Stimulated activated naive CD8-positive, alpha-beta T cell treated with anti-CD3 and anti-CD28 coated beads, Interleukin-15, Interleukin-2, amounts not matched to agents 100 ng/mL and 50 ng/mL, for 24 hours (primary cell): ENCODE results near the gene CCDC12.
"Not testable (repeated sequence)": the region's sequence is repeated elsewhere in the genome, so short reads cannot be mapped to it uniquely, and the experiment has no call there.

ENCODE experiments used
- H3K27ac Mint-ChIP-seq: one replicate; pipeline ENCODE4 v1.8.0; 2021; ENCODE audit warnings: mild to moderate bottlenecking, mixed read lengths
- H3K27me3 Mint-ChIP-seq: one replicate; pipeline ENCODE4 v1.8.0; 2021; ENCODE audit warnings: mixed read lengths
- H3K36me3 Mint-ChIP-seq: one replicate; pipeline ENCODE4 v1.8.0; 2021; ENCODE audit warnings: low read depth, mixed read lengths
- H3K4me1 Mint-ChIP-seq: one replicate; pipeline ENCODE4 v1.8.0; 2021; ENCODE audit warnings: low read depth, mixed read lengths
- H3K4me3 Mint-ChIP-seq: one replicate; pipeline ENCODE4 v1.8.0; 2021; ENCODE audit warnings: mild to moderate bottlenecking, mixed read lengths
- H3K9me3 Mint-ChIP-seq: one replicate; pipeline ENCODE4 v1.8.0; 2021; ENCODE audit warnings: mixed read lengths

The CCDC12 gene

DNA sequence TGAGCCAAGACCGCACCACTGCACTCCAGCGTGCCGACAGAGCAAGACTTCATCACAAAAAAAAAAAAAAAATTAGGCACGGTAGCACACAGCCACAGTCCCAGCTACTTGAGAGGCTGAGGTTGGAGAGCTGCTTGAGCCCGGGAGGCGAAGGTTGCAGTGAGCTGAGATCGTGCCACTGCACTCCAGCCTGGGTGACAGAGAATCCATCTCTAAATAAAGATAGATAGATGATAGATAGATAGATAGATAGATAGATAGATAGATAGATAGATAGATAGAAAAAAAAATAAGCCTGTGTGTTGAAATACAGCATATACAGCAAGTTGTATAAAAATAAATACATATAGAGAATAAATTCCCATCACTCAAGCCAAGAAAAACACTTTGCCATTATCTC is 61.7 kb downstream of the CCDC12 start:
- H3K4me3 Mint-ChIP-seq: no peak overlapping the region
- H3K27me3 Mint-ChIP-seq: no peaks in the 10 kb centered on the region
- peaks cover 42% of the 10 kb centered on the region for H3K4me1 Mint-ChIP-seq
- H3K27ac Mint-ChIP-seq: peak overlapping the region; percentile 28
- H3K9me3 Mint-ChIP-seq: peaks cover 4% of the 10 kb centered on the region
- peaks cover 58% of the 10 kb centered on the region for H3K36me3 Mint-ChIP-seq

DNA sequence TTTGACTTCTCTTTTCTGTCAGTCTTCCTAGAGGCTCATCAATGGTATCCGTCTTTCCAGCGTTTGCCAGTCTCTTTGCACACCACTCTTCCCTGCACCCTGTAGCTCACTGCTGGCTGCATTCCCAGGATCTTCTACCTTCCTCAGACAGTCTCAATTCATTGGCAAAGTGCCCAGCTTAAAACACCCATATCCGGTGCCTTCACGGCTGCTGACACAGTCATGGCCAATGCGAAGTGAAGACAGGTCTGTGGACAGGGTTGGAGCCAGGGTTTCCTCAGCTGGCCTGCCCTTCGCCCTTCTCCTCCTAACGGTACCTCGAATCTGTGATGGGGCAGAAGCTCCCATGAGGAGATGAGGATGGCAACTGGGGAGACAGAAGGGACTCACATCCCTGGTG is 62.9 kb downstream of the CCDC12 start:
- Mint-ChIP-seq H3K27me3 (no peaks in the 10 kb centered on the region), H3K4me1 (peaks cover 44% of the 10 kb centered on the region), H3K9me3 (peaks cover 4% of the 10 kb centered on the region), H3K27ac (peak overlapping the region; percentile 46), H3K4me3 (no peak overlapping the region), H3K36me3 (peaks cover 46% of the 10 kb centered on the region)

DNA sequence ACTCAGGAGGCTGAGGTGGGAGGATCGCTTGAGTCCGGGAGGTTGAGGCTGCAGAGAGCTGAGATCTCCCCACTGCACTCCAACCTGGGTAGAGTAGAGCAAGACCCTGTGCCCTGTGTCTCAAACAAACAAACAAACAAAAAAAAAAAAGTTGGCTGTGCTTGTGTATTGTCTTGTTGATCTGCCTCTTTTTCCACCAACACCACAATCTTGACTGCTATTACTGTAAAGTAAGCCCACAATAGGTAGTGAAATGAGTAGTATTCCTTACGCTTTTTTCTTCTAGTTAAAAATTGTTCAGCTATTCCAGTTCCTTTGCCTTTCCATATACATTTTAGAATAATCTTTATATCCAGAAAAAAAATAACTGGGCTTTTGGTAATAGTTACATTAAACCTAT is 63.6 kb downstream of the CCDC12 start:
- Mint-ChIP-seq H3K27ac (no peak overlapping the region), H3K4me1 (peaks cover 42% of the 10 kb centered on the region), H3K9me3 (peaks cover 4% of the 10 kb centered on the region), H3K4me3 (no peak overlapping the region), H3K36me3 (peaks cover 39% of the 10 kb centered on the region), H3K27me3 (no peaks in the 10 kb centered on the region)

DNA sequence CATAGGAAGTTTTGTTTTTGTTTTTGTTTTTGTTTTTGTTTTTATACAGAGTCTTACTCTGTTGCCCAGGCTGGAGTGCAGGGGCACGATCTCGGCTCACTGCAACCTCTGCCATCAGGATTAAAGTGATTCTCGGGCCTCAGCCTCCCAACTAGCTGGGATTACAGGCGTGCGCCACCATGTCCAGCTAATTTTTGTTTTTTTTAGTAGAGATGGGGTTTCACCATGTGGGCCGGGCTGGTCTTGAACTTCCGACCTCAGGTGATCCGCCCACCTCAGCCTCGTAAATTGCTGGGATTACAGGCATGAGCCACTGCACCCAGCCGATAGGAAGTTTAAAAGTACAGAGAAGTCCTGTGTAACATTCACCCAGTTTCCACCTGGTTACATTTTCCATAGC is 65.6 kb downstream of the CCDC12 start:
- H3K9me3 Mint-ChIP-seq, H3K4me3 Mint-ChIP-seq, H3K27ac Mint-ChIP-seq, H3K27me3 Mint-ChIP-seq: not testable (repeated sequence)
- H3K4me1 Mint-ChIP-seq: peaks cover 27% of the 10 kb centered on the region
- peaks cover 20% of the 10 kb centered on the region for H3K36me3 Mint-ChIP-seq

DNA sequence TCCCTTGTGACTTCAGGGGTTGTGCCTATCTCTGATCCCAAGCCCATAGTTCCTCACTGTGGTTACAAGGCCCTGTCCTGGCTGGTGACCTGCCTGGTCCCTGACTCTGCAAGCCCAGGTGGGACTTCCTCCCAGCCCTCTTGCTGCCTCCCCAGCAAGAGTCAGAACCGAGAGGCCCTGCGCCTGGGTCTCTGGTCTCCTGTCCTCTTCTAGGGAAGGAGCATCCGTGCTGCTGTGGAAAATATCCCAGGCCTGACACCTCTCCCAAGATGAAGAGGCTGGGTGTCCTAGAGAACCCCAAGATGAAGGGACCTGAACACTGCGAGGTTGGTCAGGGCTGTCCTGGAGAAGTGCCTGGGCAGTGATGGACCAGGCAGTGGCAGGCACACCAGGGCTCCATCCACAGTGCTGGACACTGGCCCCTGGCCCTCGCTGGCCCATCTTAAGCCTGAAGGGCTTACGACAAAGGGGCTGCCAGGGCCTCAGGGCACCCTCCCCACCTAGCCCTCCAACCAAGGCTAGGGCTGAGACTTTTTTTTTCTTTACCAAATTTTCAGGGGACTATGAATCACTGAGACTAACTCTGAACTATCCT is 66.3 kb downstream of the CCDC12 start:
- no peaks in the 10 kb centered on the region for H3K27me3 Mint-ChIP-seq
- H3K27ac Mint-ChIP-seq: no peak overlapping the region
- H3K9me3 Mint-ChIP-seq: no peaks in the 10 kb centered on the region
- H3K4me1 Mint-ChIP-seq: peaks cover 21% of the 10 kb centered on the region
- peaks cover 14% of the 10 kb centered on the region for H3K36me3 Mint-ChIP-seq
- no peak overlapping the region for H3K4me3 Mint-ChIP-seq

DNA sequence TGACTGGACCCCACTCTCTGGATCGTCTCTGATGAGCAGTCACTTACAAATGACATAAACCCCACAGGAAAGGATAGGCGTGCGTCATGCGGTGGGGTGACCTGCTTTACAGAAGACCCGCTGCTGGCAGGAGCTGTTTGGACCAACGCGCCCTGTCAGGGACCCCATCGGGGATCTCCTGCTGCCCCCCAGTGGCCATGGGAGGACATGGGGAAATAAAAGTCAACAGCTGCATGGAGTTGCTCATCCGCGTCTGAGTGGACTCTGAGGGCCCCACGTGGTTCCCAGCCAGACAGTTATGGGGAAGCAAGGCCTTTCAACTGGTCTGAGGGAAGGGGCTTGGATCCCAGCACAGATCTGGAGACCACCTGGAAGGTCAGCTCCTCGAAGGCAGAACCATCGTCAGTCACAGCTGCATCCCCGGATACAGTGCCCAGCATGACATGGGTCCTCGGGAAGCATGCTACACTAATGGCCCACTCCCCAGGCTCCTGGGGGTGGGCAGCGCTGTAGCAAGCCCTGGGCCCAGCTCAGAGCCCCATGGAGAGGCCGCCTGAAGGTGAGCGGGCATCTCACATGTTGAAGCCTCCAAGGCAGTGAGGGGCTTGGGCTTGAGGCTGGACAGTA is 66.9 kb downstream of the CCDC12 start:
- Mint-ChIP-seq H3K27ac (peak overlapping the region; percentile 17), H3K9me3 (no peaks in the 10 kb centered on the region), H3K4me3 (no peak overlapping the region), H3K4me1 (peaks cover 17% of the 10 kb centered on the region), H3K27me3 (no peaks in the 10 kb centered on the region), H3K36me3 (peaks cover 11% of the 10 kb centered on the region)

DNA sequence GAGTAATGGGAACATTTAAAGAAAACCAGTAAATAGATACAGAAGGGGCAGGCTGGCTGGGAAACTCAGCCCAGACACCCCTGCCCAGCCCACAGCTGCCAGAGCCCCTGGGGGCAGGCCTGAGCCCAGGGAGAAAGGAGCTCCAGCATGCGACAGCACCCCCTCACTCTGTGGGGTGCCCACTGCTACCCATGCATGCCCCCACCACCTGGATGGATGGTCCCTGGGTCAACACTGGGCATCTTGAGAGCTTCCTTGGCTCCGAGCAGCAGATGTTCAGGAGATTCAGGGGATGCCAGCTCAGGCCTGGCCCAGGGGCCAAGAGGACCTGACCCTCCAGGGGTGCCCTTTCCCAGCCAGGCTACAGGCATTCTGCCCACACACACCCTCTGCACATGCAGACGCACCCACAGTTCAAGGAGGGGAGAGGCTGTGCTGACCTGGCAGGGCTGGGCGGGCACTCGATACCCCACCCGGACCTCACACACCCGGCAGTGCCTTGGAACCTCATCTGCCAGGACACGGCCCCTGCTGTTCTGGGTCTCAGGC is 67.5 kb downstream of the CCDC12 start:
- H3K4me3 Mint-ChIP-seq: no peak overlapping the region

DNA sequence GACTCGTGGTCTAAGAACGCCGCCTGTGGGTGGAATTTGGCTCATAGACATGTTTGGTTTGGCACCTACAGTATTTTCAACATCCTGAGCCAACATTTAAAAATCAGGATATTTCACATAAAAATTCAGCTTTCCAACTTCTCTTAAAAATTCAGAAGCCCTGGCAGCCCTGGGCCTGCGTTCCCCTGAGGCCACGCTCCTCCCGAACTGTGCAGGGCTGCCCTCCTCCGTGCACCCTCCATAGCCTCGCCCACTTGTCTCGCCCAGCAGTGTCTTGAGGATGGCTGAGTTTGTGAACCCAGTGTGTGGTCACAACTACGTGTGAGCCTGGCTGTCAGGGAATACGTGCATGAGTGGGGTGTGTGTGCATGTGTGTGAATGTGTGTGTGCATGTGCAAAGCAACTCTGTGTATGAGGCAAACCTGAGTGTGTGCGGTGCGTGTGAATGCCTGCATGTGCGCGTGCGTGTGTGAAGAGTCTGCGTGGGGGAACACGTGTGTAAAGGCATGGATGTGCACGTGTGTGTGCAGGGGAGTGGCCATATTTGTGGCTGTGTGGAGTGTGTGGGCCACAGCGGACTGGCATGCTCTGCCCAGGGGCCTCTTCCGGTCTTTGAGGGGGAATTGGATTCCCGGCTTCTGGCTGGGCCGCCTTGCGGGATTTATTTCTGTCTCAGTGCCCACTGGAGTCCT is 68.1 kb downstream of the CCDC12 start:
- Mint-ChIP-seq H3K27ac (no peak overlapping the region), H3K9me3 (no peaks in the 10 kb centered on the region), H3K4me1 (peaks cover 8% of the 10 kb centered on the region), H3K4me3 (no peak overlapping the region), H3K27me3 (no peaks in the 10 kb centered on the region), H3K36me3 (peaks cover 8% of the 10 kb centered on the region)

More for the DNA sequence above, 67.5 kb downstream of the CCDC12 start:
- H3K4me1 Mint-ChIP-seq: peaks cover 15% of the 10 kb centered on the region
- no peaks in the 10 kb centered on the region for H3K27me3 Mint-ChIP-seq
- no peaks in the 10 kb centered on the region for H3K9me3 Mint-ChIP-seq
- peaks cover 11% of the 10 kb centered on the region for H3K36me3 Mint-ChIP-seq
- peak overlapping the region; percentile 17 for H3K27ac Mint-ChIP-seq

DNA sequence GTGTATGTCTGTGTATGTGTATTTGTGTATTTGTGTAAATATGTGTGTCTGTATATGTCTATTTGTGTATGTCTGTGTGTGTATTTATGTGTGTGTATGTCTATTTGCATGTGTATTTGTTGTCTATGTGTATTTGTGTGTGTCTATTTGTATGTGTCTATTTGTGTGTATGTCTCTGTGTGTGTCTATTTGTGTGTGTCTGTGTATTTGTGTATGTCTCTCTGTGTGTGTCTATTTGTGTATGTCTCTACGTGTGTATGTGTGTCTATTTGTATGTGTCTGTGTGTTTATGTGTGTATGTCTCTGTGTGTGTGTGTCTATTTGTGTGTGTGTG is 68.6 kb downstream of the CCDC12 start:
- Mint-ChIP-seq H3K4me1 (peaks cover 6% of the 10 kb centered on the region), H3K36me3 (peaks cover 3% of the 10 kb centered on the region)

DNA sequence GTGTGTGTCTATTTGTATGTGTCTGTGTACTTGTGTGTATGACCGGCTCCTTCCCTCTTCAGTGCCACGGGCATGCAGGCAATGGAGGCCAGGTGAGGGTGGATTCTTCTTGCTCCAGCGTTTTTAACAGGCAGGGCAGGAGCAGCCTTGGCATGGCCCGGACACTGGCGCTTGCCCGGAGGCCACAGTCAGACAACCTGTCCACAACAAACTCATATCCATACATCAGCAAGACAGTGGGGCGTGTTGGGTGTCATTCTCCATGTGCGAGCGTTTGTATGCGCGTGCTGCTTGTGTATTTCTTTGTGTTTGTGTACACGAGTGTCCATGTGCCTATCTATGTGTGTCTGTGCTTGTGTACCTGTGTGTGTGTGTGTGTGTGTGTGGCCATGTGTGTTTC is 69.3 kb downstream of the CCDC12 start:
- no peaks in the 10 kb centered on the region for H3K9me3 Mint-ChIP-seq
- H3K4me1 Mint-ChIP-seq: peaks cover 6% of the 10 kb centered on the region
- H3K4me3 Mint-ChIP-seq: no peak overlapping the region
- H3K36me3 Mint-ChIP-seq: no peaks in the 10 kb centered on the region
- H3K27ac Mint-ChIP-seq: no peak overlapping the region
- H3K27me3 Mint-ChIP-seq: no peaks in the 10 kb centered on the region

More for the DNA sequence above, 68.6 kb downstream of the CCDC12 start:
- Mint-ChIP-seq H3K27me3 (no peaks in the 10 kb centered on the region), H3K27ac (no peak overlapping the region), H3K9me3 (no peaks in the 10 kb centered on the region), H3K4me3 (no peak overlapping the region)

DNA sequence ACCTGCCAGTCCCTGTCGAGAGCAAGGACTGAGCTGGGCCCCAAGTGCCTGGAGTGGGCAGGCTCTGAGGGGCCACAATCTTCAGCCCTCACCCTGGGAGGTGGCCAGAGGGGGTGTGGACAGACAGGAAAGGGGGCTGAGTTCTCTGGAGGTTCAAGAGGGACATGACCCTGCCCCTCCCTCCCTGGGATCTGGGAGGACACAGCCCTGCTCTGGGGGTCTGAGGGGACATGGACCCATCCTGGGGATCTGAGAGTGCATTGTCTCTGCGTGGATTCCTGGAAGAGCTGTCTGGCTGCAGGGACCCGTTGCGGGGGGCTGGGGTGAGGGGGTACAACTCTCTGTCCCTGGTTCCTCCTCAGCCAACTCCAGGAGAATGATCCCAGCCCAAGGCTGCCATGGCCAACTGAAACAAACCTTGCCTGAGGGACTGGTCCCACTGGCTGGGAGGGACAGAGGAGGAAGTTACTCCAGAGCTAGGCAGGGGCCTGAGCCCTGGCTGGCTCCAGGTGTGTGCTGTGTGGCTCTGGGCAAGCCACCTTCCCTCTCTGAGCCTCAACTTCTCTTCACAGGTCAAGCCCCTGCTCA is 70.0 kb downstream of the CCDC12 start:
- H3K4me3 Mint-ChIP-seq: no peak overlapping the region
- no peaks in the 10 kb centered on the region for H3K9me3 Mint-ChIP-seq
- no peaks in the 10 kb centered on the region for H3K36me3 Mint-ChIP-seq
- peaks cover 6% of the 10 kb centered on the region for H3K4me1 Mint-ChIP-seq
- no peaks in the 10 kb centered on the region for H3K27me3 Mint-ChIP-seq
- H3K27ac Mint-ChIP-seq: no peak overlapping the region

DNA sequence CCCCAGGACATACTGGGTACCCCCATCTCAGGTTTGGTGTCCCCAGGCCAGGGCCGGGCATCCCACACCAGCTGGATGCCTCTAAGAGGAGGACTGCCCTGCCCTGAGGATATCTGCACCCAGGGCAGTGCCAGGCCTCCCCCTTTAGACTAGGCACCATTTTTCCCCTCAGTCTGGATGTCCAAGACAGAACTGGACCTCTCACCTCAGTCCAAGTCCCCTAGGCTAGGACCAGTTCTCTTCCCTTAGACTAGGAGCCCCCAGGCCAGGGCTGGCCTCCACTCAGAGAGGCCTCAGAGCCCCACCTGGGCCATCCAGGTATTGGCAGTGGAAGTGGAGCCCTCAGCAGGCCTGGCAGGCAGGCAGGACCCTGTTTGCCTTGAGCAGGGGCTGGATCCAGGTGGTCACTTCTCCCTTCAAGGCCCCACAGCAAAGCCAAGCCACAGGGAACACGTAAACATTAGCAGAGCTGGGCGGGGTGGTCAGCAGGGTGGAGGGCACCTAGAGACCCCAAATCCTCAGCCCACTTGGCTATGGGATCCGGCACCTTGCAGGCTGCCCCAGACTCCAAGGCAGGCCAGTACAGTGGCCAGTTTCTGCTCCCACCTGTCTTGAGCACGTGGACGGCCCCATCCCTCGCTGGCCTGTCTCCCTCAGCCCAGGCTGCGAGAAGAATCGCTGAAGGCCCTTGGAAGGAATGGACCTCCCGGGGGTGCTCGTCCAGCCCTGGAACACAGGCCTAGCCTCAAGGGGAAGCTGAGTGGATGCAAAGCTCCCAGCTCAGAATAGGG is 70.7 kb downstream of the CCDC12 start:
- Mint-ChIP-seq H3K36me3 (no peaks in the 10 kb centered on the region), H3K27me3 (no peaks in the 10 kb centered on the region), H3K27ac (no peak overlapping the region), H3K9me3 (no peaks in the 10 kb centered on the region), H3K4me1 (peaks cover 6% of the 10 kb centered on the region), H3K4me3 (no peak overlapping the region)

DNA sequence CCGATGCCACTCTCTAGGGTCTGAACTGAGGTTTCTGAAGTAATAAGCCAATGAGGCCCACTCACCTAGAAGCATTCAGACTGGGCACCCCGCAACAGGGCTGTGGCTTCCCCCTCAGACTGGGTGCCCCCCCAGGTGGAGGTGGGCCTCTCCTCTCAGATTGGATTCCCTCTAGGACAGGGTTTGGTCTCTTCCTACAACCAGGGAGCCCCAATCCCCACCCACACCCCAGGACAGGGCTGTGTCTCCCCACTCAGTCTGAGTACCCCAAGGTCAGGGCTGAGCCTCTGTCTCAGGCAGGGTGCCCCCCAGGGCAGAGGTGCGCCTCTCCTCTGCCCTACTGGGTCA is 71.4 kb downstream of the CCDC12 start:
- Mint-ChIP-seq H3K9me3 (no peaks in the 10 kb centered on the region), H3K27me3 (no peaks in the 10 kb centered on the region), H3K4me1 (peaks cover 6% of the 10 kb centered on the region), H3K4me3 (no peak overlapping the region), H3K36me3 (no peaks in the 10 kb centered on the region), H3K27ac (no peak overlapping the region)

DNA sequence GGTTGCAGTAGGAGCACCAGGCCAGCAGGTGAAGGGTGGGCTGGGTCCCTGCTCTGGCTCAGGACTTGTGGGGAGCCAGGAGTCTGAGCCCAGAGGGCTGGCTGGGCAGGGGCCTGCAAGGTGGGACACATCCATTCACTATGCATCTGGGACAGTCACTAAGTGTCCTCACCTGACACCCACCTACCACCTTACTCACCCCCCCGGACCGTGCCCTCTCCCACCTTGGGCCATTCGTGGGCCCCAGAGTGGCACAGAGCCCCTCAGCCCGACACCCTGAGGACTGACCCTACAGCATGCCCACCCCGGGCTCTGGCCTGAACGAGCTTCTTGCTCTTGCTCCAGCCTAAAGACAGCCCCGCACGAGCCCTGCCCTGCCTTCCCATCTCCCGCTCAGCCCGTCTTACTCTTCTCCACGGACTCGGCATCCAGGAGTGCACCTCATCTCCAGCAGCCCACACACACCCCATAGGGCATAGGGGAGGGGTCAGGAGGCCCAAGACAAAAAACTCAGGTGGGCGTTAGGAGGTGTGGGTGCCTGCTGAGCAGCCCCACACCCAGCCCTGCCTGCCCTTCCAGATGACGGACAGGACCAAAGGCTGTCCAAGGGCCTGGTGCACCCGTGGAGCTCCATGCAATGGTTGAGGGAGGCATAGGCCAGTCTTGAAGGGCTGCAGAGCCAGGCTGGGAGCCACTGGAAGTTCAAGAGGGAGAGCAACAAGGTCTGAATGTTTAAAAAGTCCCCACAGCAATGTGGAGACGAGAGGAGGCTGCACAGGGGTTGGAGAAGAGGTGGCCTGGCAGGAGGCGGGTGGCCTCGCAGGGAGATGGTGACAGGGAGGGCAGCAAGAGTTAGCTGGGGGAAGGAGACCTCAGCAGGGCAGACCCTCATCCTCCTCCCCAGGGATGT is 72.0 kb downstream of the CCDC12 start:
- H3K27ac Mint-ChIP-seq: no peak overlapping the region
- no peaks in the 10 kb centered on the region for H3K36me3 Mint-ChIP-seq
- H3K27me3 Mint-ChIP-seq: no peaks in the 10 kb centered on the region
- peaks cover 4% of the 10 kb centered on the region for H3K4me1 Mint-ChIP-seq
- H3K4me3 Mint-ChIP-seq: no peak overlapping the region
- H3K9me3 Mint-ChIP-seq: no peaks in the 10 kb centered on the region
